Measurements from ENCODE around the gene PAXX.

PAXX gene

DNA sequence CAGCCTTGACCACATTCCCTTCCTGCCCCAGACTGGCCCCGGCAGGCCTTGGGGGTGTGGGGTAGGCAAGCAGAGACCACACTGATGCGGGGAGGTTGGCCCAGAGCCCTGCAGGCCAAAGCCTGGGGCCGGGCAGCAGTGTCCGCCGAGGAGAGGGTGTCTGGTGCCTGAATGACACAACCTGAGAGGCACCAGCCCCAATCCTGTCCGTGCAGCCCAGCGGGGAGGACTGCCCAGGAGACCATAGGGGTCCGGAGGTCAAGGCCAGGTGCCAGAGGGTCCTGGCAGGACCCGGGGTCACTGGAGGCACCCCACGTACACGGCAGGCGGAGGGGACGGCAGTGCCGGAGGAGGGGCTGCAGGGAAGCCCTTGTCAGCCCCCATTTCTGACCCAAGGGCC, 20.5 kb upstream of the PAXX start:
- H3K9me3 ChIP-seq: no peaks in the 10 kb centered on the region
- no peaks in the 10 kb centered on the region for H3K27me3 ChIP-seq
- H3K4me1 ChIP-seq: no peaks in the 10 kb centered on the region
- no peak for DNase-seq
- H3K36me3 ChIP-seq: no peaks in the 10 kb centered on the region
- no peak overlapping the region for H3K4me3 ChIP-seq (ENCODE audit: low read depth, low read length)
- TF ChIP-seq, protein P1, sequence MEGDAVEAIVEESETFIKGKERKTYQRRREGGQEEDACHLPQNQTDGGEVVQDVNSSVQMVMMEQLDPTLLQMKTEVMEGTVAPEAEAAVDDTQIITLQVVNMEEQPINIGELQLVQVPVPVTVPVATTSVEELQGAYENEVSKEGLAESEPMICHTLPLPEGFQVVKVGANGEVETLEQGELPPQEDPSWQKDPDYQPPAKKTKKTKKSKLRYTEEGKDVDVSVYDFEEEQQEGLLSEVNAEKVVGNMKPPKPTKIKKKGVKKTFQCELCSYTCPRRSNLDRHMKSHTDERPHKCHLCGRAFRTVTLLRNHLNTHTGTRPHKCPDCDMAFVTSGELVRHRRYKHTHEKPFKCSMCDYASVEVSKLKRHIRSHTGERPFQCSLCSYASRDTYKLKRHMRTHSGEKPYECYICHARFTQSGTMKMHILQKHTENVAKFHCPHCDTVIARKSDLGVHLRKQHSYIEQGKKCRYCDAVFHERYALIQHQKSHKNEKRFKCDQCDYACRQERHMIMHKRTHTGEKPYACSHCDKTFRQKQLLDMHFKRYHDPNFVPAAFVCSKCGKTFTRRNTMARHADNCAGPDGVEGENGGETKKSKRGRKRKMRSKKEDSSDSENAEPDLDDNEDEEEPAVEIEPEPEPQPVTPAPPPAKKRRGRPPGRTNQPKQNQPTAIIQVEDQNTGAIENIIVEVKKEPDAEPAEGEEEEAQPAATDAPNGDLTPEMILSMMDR (IDR thresholded peaks at IDR 0.05; ENCODE audit: low read depth, low read length): no peak

DNA sequence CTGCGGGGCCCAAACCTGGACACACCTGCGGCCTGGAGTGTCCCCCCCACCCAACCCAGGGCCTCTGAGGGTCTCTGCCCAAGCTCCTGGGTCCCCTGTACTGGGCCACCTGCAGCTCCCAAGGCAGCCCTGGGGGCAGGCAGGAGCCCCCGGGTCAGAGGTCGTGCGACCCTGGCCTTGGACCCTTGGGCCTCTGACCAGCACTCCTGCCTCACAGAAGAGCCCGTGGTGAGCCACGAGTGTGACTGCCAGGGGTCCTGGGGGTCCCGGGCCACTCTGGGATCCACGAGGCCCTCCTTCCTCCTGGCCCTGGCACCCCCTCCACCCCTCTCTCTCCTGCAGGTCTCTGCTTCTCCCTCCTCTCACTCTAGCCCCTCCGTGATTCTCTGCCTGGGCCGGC, 19.9 kb upstream of the PAXX start:
- TF ChIP-seq, protein P1 (IDR thresholded peaks at IDR 0.05; ENCODE audit: low read depth, low read length): no peak
- Histone ChIP-seq H3K4me3 (ENCODE audit: low read depth, low read length) (no peak overlapping the region), H3K4me1 (no peaks in the 10 kb centered on the region), H3K27me3 (no peaks in the 10 kb centered on the region), H3K9me3 (no peaks in the 10 kb centered on the region), H3K36me3 (no peaks in the 10 kb centered on the region)
- DNase-seq: no peak

DNA sequence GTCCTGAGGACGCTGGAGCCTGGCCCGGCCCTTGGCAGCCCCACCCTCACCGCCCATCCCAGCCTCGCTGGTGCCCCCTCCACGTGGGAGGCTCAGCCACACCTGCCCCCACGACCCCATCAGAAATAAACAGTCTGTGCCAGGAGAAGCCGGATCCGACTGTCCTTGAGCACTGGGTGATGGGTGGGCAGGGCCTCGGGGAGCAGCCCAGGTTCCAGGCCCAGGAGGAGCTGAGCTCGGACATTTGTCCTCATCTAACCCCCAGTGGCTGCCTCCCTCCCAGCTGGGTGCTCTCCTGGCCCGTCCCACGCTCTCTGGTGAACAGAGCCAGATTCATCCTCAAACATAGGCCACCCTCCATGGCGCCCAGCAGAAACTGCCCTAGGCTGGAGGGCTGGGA, 19.5 kb upstream of the PAXX start:
- no peaks in the 10 kb centered on the region for H3K36me3 ChIP-seq
- no peaks in the 10 kb centered on the region for H3K9me3 ChIP-seq
- H3K27me3 ChIP-seq: no peaks in the 10 kb centered on the region
- DNase-seq: no peak
- H3K4me1 ChIP-seq: no peaks in the 10 kb centered on the region
- TF ChIP-seq, protein P1 (IDR thresholded peaks at IDR 0.05; ENCODE audit: low read depth, low read length): no peak
- no peak overlapping the region for H3K4me3 ChIP-seq (ENCODE audit: low read depth, low read length)

DNA sequence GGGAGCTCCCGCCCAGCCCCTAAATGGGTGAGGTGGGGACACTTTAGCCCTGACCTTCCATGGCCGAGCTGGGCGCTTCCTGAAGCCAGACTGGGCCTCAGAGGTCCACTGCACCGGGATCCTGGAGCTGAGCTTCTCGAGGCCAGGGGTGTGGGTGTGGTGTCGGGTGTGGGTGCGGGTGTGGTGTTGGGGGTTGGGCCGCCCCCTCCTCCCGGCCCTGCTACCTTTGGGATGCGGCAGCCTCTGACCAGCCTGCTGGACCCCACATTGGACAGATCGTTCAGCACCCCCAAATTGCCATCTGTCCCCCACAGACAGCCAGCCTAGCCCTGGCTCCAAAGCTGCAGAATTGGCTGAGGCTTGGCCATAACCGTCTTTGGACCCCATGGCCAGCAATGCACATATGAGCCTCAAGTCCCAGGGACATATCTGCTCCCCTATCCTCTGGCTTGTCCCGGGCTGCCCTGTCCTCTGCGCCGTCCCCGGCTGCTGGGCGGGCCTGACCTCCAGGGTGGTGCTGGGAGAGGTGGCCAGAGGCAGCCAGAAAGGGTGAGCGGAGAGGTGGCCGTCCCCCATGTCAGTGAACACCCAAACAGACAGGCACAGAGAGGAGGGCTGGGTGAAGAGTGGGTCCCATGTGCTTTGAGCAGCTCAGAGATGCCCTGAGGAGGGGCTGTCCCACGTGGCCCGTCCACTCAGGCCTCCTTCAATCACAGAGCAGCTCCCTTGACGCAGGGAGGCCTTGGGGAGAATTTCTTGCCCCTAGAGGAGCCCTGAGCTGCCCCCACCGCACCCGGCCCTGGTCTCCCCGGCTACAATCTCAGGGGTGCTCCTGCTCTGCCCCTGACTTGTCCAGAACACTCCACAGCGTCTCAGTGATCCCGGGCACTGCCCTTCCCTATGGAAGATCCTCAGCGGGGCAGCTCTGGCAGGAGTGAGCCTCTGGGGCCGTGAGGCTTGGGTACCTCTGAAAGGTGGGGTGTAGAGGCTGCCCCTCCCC, 18.3 kb upstream of the PAXX start:
- no peak for DNase-seq
- H3K36me3 ChIP-seq: no peaks in the 10 kb centered on the region
- H3K4me1 ChIP-seq: no peaks in the 10 kb centered on the region
- H3K4me3 ChIP-seq (ENCODE audit: low read depth, low read length): no peak overlapping the region
- no peaks in the 10 kb centered on the region for H3K27me3 ChIP-seq
- no peaks in the 10 kb centered on the region for H3K9me3 ChIP-seq
- TF ChIP-seq, protein P1 (IDR thresholded peaks at IDR 0.05; ENCODE audit: low read depth, low read length): no peak

DNA sequence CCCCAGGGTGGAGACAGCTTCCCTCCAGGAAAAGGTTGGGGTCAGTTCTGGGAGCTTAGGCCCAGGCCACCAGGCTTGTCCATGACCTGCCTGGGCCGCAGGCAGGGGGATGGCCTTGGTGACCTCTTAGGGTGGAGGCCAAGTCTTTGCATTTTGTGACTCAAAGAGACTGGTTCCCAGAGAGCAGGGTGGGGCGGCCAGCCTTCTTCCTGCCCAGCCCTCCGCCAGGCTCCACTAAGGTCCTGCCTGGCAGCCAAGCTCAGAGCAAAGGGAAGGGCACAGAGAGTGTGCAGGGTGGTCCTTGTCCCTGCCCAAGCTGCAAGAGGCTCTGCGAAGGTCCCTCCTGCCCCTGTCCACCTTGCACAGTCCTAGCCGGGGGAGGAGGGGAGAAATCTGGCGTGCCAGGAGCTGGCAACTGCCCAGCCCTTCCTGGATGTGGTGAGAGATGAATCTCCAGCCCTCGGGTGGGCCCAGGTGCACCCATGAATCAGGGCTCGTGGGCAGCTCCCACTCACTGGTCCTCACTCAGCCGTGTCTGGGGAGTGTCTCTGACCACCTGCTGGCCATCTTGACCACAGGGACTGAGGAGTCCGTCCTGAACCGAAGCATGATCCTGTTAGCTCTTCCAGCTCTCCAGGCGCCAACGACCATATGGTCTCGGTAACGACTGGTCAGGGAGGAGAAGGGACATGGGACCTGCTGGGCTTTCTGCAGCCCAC, 17.2 kb upstream of the PAXX start:
- H3K27me3 ChIP-seq: no peaks in the 10 kb centered on the region
- H3K4me3 ChIP-seq (ENCODE audit: low read depth, low read length): no peak overlapping the region
- TF ChIP-seq, protein P1 (IDR thresholded peaks at IDR 0.05; ENCODE audit: low read depth, low read length): no peak
- H3K4me1 ChIP-seq: no peaks in the 10 kb centered on the region
- no peaks in the 10 kb centered on the region for H3K36me3 ChIP-seq
- no peak for DNase-seq
- H3K9me3 ChIP-seq: no peaks in the 10 kb centered on the region

Measured in BE2C (cell line).